Measurements from ENCODE around the gene TMEM184B. TPM values are rescaled to one million over a fixed set of nuclear protein-coding genes. Genes with fewer than 3 reads are reported as not detected.

The TMEM184B gene
- total RNA-seq, 4 donors from 2014 or later = 41.2 to 86.4 (median 48.6) TPM

- no peak for DNase-seq (ENCODE audit: low spot score)
- no peak for TF ChIP-seq CTCF (IDR thresholded peaks at IDR 0.05)
- ATAC-seq (ENCODE audit: low FRiP score) = no peak
These were observed 40.6 kb downstream of the TMEM184B start for GRCh38 chr22:38232196-38232595.

- no peak for TF ChIP-seq CTCF (IDR thresholded peaks at IDR 0.05)
- ATAC-seq (ENCODE audit: low FRiP score) (no peak), DNase-seq (ENCODE audit: low spot score) (no peak)
These were observed 41.9 kb downstream of the TMEM184B start for GRCh38 chr22:38230916-38231315.

- TF ChIP-seq CTCF (IDR thresholded peaks at IDR 0.05) = no peak
- ATAC-seq (ENCODE audit: low FRiP score) (no peak), DNase-seq (ENCODE audit: low spot score) (no peak)
These were observed 42.5 kb downstream of the TMEM184B start for GRCh38 chr22:38230108-38230825.

- no peak for DNase-seq (ENCODE audit: low spot score)
These were observed 43.7 kb downstream of the TMEM184B start for GRCh38 chr22:38228873-38229740.

GRCh38 chr22:38228326-38228872 lies 44.4 kb downstream of the TMEM184B start:
- ATAC-seq (ENCODE audit: low FRiP score) (no peak), DNase-seq (ENCODE audit: low spot score) (no peak)
- no peak for TF ChIP-seq CTCF (IDR thresholded peaks at IDR 0.05)

More at GRCh38 chr22:38228873-38229740, 43.7 kb downstream of the TMEM184B start:
- ATAC-seq (ENCODE audit: low FRiP score) = peak; percentile 42
- TF ChIP-seq CTCF (IDR thresholded peaks at IDR 0.05) = no peak

GRCh38 chr22:38226853-38227649 lies 45.8 kb downstream of the TMEM184B start:
- DNase-seq (ENCODE audit: low spot score) (no peak), ATAC-seq (ENCODE audit: low FRiP score) (no peak)
- TF ChIP-seq CTCF (IDR thresholded peaks at IDR 0.05) = no peak

Data from omental fat pad (tissue), 4 donors.